SK-N-SH (cell line): ENCODE results near the gene TIGD2. TPM values are rescaled to one million over a fixed set of nuclear protein-coding genes. Genes with fewer than 3 reads are reported as not detected.

Experiments used
- CTCF ChIA-PET: fragments of 300-600, 350-600 bp; formaldehyde crosslinking; extraction: SDS; loops from one replicate; lab custom pipeline; 2021; lab: Yijun Ruan, JAX
- POLR2A ChIA-PET: fragments of 350-600 bp; sonication (Branson Sonifier 250); formaldehyde crosslinking; extraction: SDS; loops from one replicate; lab custom pipeline; 2020; ENCODE audit warnings: antibody characterized with exemption, inconsistent platforms; lab: Yijun Ruan, JAX
- DNase-seq: peaks from one replicate; pipeline ENCODE4 v3.0.0; 2012
- H2AFZ ChIP-seq: fragments of 200-600 bp; sonication (generic); 2 replicates; pipeline ENCODE4 v1.8.1; 2016; ENCODE audit warnings: antibody characterized with exemption, mild to moderate bottlenecking, low read depth
- H3F3A ChIP-seq: fragments of 200-600 bp; sonication (generic); replicated peaks from 2 replicates; pipeline ENCODE3; 2016; ENCODE audit warnings: antibody characterized with exemption, mild to moderate bottlenecking; ENCODE audit not compliant: insufficient read depth
- H3K27ac ChIP-seq, 2 experiments: fragments of 200-500 bp in 1 of 2; fragments of 200-600 bp in 1 of 2; sonication (Bioruptor generic) in 1 of 2; sonication (generic), shearing (Covaris generic) in 1 of 2; 2 replicates each; pipeline versions ENCODE4 v1.5.1 to v1.6.1; 2014 to 2016; ENCODE audit warnings: low read depth in 2 of 2, inconsistent platforms in 1 of 2, low read length in 1 of 2, mild to moderate bottlenecking in 1 of 2, mixed read lengths in 1 of 2
- H3K27me3 ChIP-seq: fragments of 200-600 bp; sonication (generic), shearing (Covaris generic); 2 replicates; pipeline ENCODE4 v1.6.1; 2016; ENCODE audit warnings: mixed run types; ENCODE audit not compliant: insufficient read depth
- H3K36me3 ChIP-seq, 2 experiments: fragments of 200-500 bp in 1 of 2; fragments of 200-600 bp in 1 of 2; sonication (Bioruptor generic) in 1 of 2; sonication (generic) in 1 of 2; replicated peaks in 1 of 2; 2 replicates each; pipeline versions ENCODE3 to v1.5.1; 2014 to 2016; ENCODE audit warnings: low read length in 1 of 2, mild to moderate bottlenecking in 1 of 2; ENCODE audit not compliant: insufficient read depth in 2 of 2, control insufficient read depth in 1 of 2
- H3K4me1 ChIP-seq, 2 experiments: fragments of 200-500 bp in 1 of 2; fragments of 200-600 bp in 1 of 2; sonication (Bioruptor generic) in 1 of 2; sonication (generic), shearing (Covaris generic) in 1 of 2; 2 replicates each; pipeline versions ENCODE4 v1.5.1 to v1.6.1; 2014 to 2016; ENCODE audit warnings: low read depth in 1 of 2, low read length in 1 of 2, mixed run types in 1 of 2; ENCODE audit not compliant: insufficient read depth in 2 of 2, control insufficient read depth in 1 of 2
- H3K4me2 ChIP-seq: fragments of 200-600 bp; sonication (generic), shearing (Covaris generic); 2 replicates; pipeline ENCODE4 v1.6.1; 2017; ENCODE audit warnings: mixed run types
- H3K4me3 ChIP-seq, 2 experiments: fragments of 200-500 bp in 1 of 2; fragments of 200-600 bp in 1 of 2; sonication (Bioruptor generic) in 1 of 2; sonication (generic), shearing (Covaris generic) in 1 of 2; 2 replicates each; pipeline versions ENCODE4 v1.5.1 to v1.8.1; 2014 to 2016; ENCODE audit warnings: low read depth in 2 of 2, inconsistent platforms in 1 of 2, low read length in 1 of 2, mild to moderate bottlenecking in 1 of 2, mixed read lengths in 1 of 2, moderate library complexity in 1 of 2
- H3K79me2 ChIP-seq: fragments of 200-600 bp; sonication (generic); 2 replicates; pipeline ENCODE4 v1.8.1; 2017; ENCODE audit warnings: mild to moderate bottlenecking; ENCODE audit not compliant: insufficient read depth
- H3K9ac ChIP-seq: fragments of 200-600 bp; sonication (generic); 2 replicates; pipeline ENCODE4 v1.6.1; 2017; ENCODE audit warnings: mixed run types
- H3K9me2 ChIP-seq: fragments of 200-600 bp; sonication (generic); 2 replicates; pipeline ENCODE4 v1.6.1; 2017; ENCODE audit warnings: mixed run types
- H3K9me3 ChIP-seq: fragments of 200-600 bp; sonication (generic); 2 replicates; pipeline ENCODE4 v1.6.1; 2017; ENCODE audit warnings: mixed run types, mild to moderate bottlenecking, moderate library complexity
- H4K20me1 ChIP-seq: fragments of 200-600 bp; sonication (generic); 2 replicates; pipeline ENCODE4 v1.6.1; 2017; ENCODE audit warnings: mild to moderate bottlenecking, mixed run types; ENCODE audit not compliant: insufficient read depth
- CHD2 ChIP-seq: fragments of 150-350 bp; IDR thresholded peaks from 2 replicates; pipeline ENCODE4 v1.6.1; 2018; ENCODE audit warnings: low read length; ENCODE audit not compliant: partially characterized antibody
- EP300 ChIP-seq, 2 experiments: IDR thresholded peaks; 2 replicates each; pipeline versions ENCODE4 v1.4.0 to v1.6.1; 2012; ENCODE audit warnings: borderline replicate concordance in 1 of 2, low read depth in 1 of 2, low read length in 1 of 2
- EZH2phosphoT487 ChIP-seq: fragments of 200-600 bp; sonication (generic); IDR thresholded peaks from 2 replicates; pipeline ENCODE4 v1.6.1; 2017; ENCODE audit warnings: low read depth, mixed run types, mild to moderate bottlenecking, antibody characterized with exemption, moderate library complexity, borderline replicate concordance
- FOSL2 ChIP-seq: IDR thresholded peaks from 2 replicates; pipeline ENCODE4 v1.4.0; 2012; ENCODE audit warnings: low read depth, mild to moderate bottlenecking, moderate library complexity, borderline replicate concordance
- FOXJ3 ChIP-seq: sonication (generic); formaldehyde crosslinking; IDR thresholded peaks from 2 replicates; pipeline ENCODE4 v1.5.1; 2020; ENCODE audit warnings: mild to moderate bottlenecking, missing genetic modification reagents
- FOXM1 ChIP-seq: IDR thresholded peaks from 2 replicates; pipeline ENCODE4 v1.4.0; 2012; ENCODE audit warnings: low read depth, mild to moderate bottlenecking
- GATA2 ChIP-seq: sonication (generic); formaldehyde crosslinking; IDR thresholded peaks from 2 replicates; pipeline ENCODE4 v1.5.0; 2020; ENCODE audit warnings: mild to moderate bottlenecking, missing genetic modification reagents
- JUND ChIP-seq: IDR thresholded peaks from 2 replicates; pipeline ENCODE4 v1.4.0; 2012
- MXI1 ChIP-seq: IDR thresholded peaks from 2 replicates; pipeline ENCODE4 v1.6.1; 2012; ENCODE audit warnings: mild to moderate bottlenecking, low read depth, low read length, improper control_type of control experiment
- POLR2AphosphoS5 ChIP-seq: IDR thresholded peaks from 2 replicates; pipeline ENCODE4 v1.6.1; 2012; ENCODE audit warnings: low read depth, low read length
- REST ChIP-seq: IDR thresholded peaks from 2 replicates; pipeline ENCODE4 v1.6.1; 2012; ENCODE audit warnings: mild to moderate bottlenecking, low read depth, low read length, moderate library complexity
- RFX5 ChIP-seq: IDR thresholded peaks from 2 replicates; pipeline ENCODE4 v1.6.1; 2012; ENCODE audit warnings: mild to moderate bottlenecking, improper control_type of control experiment, low read length
- RXRA ChIP-seq: IDR thresholded peaks from 2 replicates; pipeline ENCODE4 v1.4.0; 2012; ENCODE audit warnings: low read depth, mild to moderate bottlenecking, borderline replicate concordance
- TCF12 ChIP-seq: IDR thresholded peaks from 2 replicates; pipeline ENCODE4 v1.4.0; 2012
- USF2 ChIP-seq: fragments of 150-350 bp; IDR thresholded peaks from 2 replicates; pipeline ENCODE4 v1.6.1; 2017; ENCODE audit warnings: antibody characterized with exemption, low read length, low read depth, borderline replicate concordance
- WGBS: methylation state at CpG from one replicate; pipeline ENCODE4 v1.1.6; 2017; ENCODE audit warnings: low lambda C conversion rate; 5-methylcytosine and 5-hydroxymethylcytosine counted together
- polyA plus RNA-seq, 3 experiments: library from polyadenylated mRNA; depleted of rRNA; stranded (reverse); fragments of >200 nt; gene quantifications; 2 replicates each; pipeline ENCODE4 v1.2.3, GENCODE V29; 2012

Gene TIGD2
- polyA plus RNA-seq, 1 of the 3 experiments (the other 2 are of a cell fraction): 0.84 TPM

GRCh38 chr4:89125901-89126782, 14.8 kb downstream of the TIGD2 start:
- Histone ChIP-seq H2AFZ (no peak overlapping the region), H3F3A (no peaks in the 10 kb centered on the region), H3K4me2 (no peak overlapping the region), H3K9me2 (no peaks in the 10 kb centered on the region), H3K9me3 (no peaks in the 10 kb centered on the region), H3K27me3 (no peaks in the 10 kb centered on the region), H3K4me1 (no peaks in the 10 kb centered on the region), H3K9ac (no peak overlapping the region), H3K79me2 (no peaks in the 10 kb centered on the region), H4K20me1 (no peaks in the 10 kb centered on the region), H3K27ac (no peak overlapping the region), H3K36me3 (no peaks in the 10 kb centered on the region), H3K4me3 (no peak overlapping the region)
- DNase-seq: no peak
- CTCF ChIA-PET: no interaction called here
- POLR2A ChIA-PET: no interaction called here
- 90% methylated on average over 3 of the region's 3 CpGs for WGBS
- TF ChIP-seq FOSL2 (no peak), EZH2phosphoT487 (no peak), GATA2 (CRISPR knock-in tag) (no peak), RXRA (no peak), USF2 (no peak), MXI1 (no peak), REST (no peak), POLR2AphosphoS5 (no peak), TCF12 (no peak), RFX5 (no peak), FOXM1 (no peak), FOXJ3 (CRISPR knock-in tag) (no peak), EP300 (IDR thresholded peaks at IDR 0.05; ENCODE audit: borderline replicate concordance in 1 of 2, low read depth in 1 of 2, low read length in 1 of 2) (no peak), JUND (no peak), CHD2 (no peak)
